Liver (tissue), 9 donors: ENCODE data around the gene PRMT7. TPM values are rescaled to one million over a fixed set of nuclear protein-coding genes. Genes with fewer than 3 reads are reported as not detected.

ENCODE experiments used
- DNase-seq: peaks from one replicate; pipeline ENCODE4 v3.0.0-alpha.2; 2017; ENCODE audit warnings: low spot score
- H3K27ac ChIP-seq, 2 donors: one replicate each; pipeline ENCODE4 v1.7.0; 2013; ENCODE audit warnings: inconsistent platforms in 2 of 2, low read length in 2 of 2, control low read depth in 1 of 2, low read depth in 1 of 2, mild to moderate bottlenecking in 1 of 2
- H3K27me3 ChIP-seq, 4 donors: one replicate each; pipeline versions ENCODE4 v1.6.1 to v1.7.0; 2013; ENCODE audit warnings: low read length in 3 of 4, inconsistent platforms in 1 of 4, mild to moderate bottlenecking in 1 of 4, moderate library complexity in 1 of 4; ENCODE audit not compliant: control insufficient read depth in 4 of 4, insufficient read depth in 4 of 4
- H3K36me3 ChIP-seq, 4 donors: one replicate each; pipeline versions ENCODE4 v1.6.1 to v1.7.0; 2013; ENCODE audit warnings: low read length in 3 of 4, mild to moderate bottlenecking in 3 of 4, low read depth in 1 of 4, moderate library complexity in 1 of 4; ENCODE audit not compliant: control insufficient read depth in 4 of 4, insufficient read depth in 3 of 4
- H3K4me1 ChIP-seq, 4 donors: one replicate each; pipeline versions ENCODE4 v1.6.1 to v1.7.0; 2013; ENCODE audit warnings: low read length in 3 of 4, mild to moderate bottlenecking in 3 of 4, moderate library complexity in 1 of 4; ENCODE audit not compliant: control insufficient read depth in 4 of 4, insufficient read depth in 4 of 4
- H3K4me3 ChIP-seq, 3 donors: one replicate each; pipeline versions ENCODE4 v1.6.1 to v1.7.0; 2013; ENCODE audit warnings: low read length in 3 of 3, control low read depth in 1 of 3, low read depth in 1 of 3, mild to moderate bottlenecking in 1 of 3
- H3K9ac ChIP-seq, 2 donors: one replicate each; pipeline ENCODE4 v1.7.0; 2013; ENCODE audit warnings: low read length in 2 of 2, mild to moderate bottlenecking in 2 of 2, moderate library complexity in 2 of 2, control low read depth in 1 of 2, low read depth in 1 of 2
- H3K9me3 ChIP-seq, 4 donors: one replicate each; pipeline versions ENCODE4 v1.6.1 to v1.7.0; 2013; ENCODE audit warnings: low read length in 3 of 4; ENCODE audit not compliant: control insufficient read depth in 4 of 4
- ATF3 ChIP-seq: IDR thresholded peaks from 2 replicates; pipeline ENCODE4 v1.6.1; 2016; ENCODE audit warnings: antibody characterized with exemption
- CTCF ChIP-seq: fragments of 150-350 bp; IDR thresholded peaks from 2 replicates; pipeline ENCODE4 v1.5.1; 2017; ENCODE audit warnings: improper control_type of control experiment, low read depth, low read length; ENCODE audit not compliant: missing input control
- FOXA2 ChIP-seq: IDR thresholded peaks from 2 replicates; pipeline ENCODE4 v1.6.1; 2016; ENCODE audit warnings: antibody characterized with exemption
- GABPA ChIP-seq, 2 donors: IDR thresholded peaks in 1 of 2; conservative IDR thresholded peaks in 1 of 2; 2 replicates each; pipeline ENCODE4 v1.6.1; 2016; ENCODE audit warnings: antibody characterized with exemption in 2 of 2, mild to moderate bottlenecking in 1 of 2, moderate library complexity in 1 of 2
- HNF4A ChIP-seq, 2 donors: conservative IDR thresholded peaks; 2 replicates each; pipeline ENCODE4 v1.6.1; 2016; ENCODE audit warnings: antibody characterized with exemption in 2 of 2, mild to moderate bottlenecking in 2 of 2
- HNF4G ChIP-seq: IDR thresholded peaks from 2 replicates; pipeline ENCODE4 v1.6.1; 2016; ENCODE audit warnings: antibody characterized with exemption
- JUND ChIP-seq, 2 donors: IDR thresholded peaks; 2 replicates each; pipeline ENCODE4 v1.6.1; 2016; ENCODE audit warnings: antibody characterized with exemption in 2 of 2
- MAX ChIP-seq: IDR thresholded peaks from 2 replicates; pipeline ENCODE4 v1.6.1; 2016; ENCODE audit warnings: antibody characterized with exemption
- NR2F2 ChIP-seq: IDR thresholded peaks from 2 replicates; pipeline ENCODE4 v1.6.1; 2016; ENCODE audit warnings: antibody characterized with exemption
- RAD21 ChIP-seq, 2 donors: IDR thresholded peaks; 2 replicates each; pipeline ENCODE4 v1.6.1; 2016; ENCODE audit warnings: antibody characterized with exemption in 2 of 2, mild to moderate bottlenecking in 2 of 2
- REST ChIP-seq: IDR thresholded peaks from 2 replicates; pipeline ENCODE4 v1.6.1; 2016; ENCODE audit warnings: antibody characterized with exemption, mild to moderate bottlenecking
- RXRA ChIP-seq, 2 donors: IDR thresholded peaks; 2 replicates each; pipeline ENCODE4 v1.6.1; 2017 to 2018; ENCODE audit warnings: antibody characterized with exemption in 2 of 2, mild to moderate bottlenecking in 1 of 2
- SP1 ChIP-seq: IDR thresholded peaks from 2 replicates; pipeline ENCODE4 v1.6.1; 2018; ENCODE audit warnings: antibody characterized with exemption, mild to moderate bottlenecking
- TAF1 ChIP-seq: conservative IDR thresholded peaks from 2 replicates; pipeline ENCODE4 v1.6.1; 2016; ENCODE audit warnings: antibody characterized with exemption, mild to moderate bottlenecking
- YY1 ChIP-seq: IDR thresholded peaks from 2 replicates; pipeline ENCODE4 v1.6.1; 2016; ENCODE audit warnings: antibody characterized with exemption, mild to moderate bottlenecking
- ZBTB33 ChIP-seq: IDR thresholded peaks from 2 replicates; pipeline ENCODE4 v1.6.1; 2016; ENCODE audit warnings: antibody characterized with exemption
- WGBS: extraction: QIAGEN DNeasy Blood & Tissue Kit; methylation state at CpG from one replicate; pipeline ENCODE4 v1.1.7; 2013; 5-methylcytosine and 5-hydroxymethylcytosine counted together
- polyA plus RNA-seq, 2 donors: library from polyadenylated mRNA; stranded (reverse) in 1 of 2; unstranded in 1 of 2; fragments of 200-250 nt in 1 of 2; fragments of >200 nt in 1 of 2; fragmentation: Nextera tagmentation in 1 of 2; extraction: Ambion mirVana in 1 of 2; gene quantifications; one replicate each; pipeline versions ENCODE4 v1.2.1 to v1.2.3, GENCODE V29; 2013 to 2015
- total RNA-seq, 2 donors: library from RNA; depleted of rRNA; stranded (reverse); fragments of >200 nt; gene quantifications; one replicate each; pipeline ENCODE4 v1.2.3, GENCODE V29; 2014
- donor health status: healthy.
- donor health status: healthy.
- donor health status: healthy.
- donor health status: healthy.
- donor health status: healthy.

The PRMT7 gene
- total and polyA plus RNA-seq, 4 donors, result 10.7 to 31.5 (median 17.5) TPM

- DNase-seq, result no peak
- Histone ChIP-seq H3K4me1 (peaks cover 0 to 6% (median 4%) of the 10 kb centered on the region in 4 donors), H3K27ac (no peak overlapping the region), H3K9me3 (no peaks in the 10 kb centered on the region), H3K36me3 (no peaks in the 10 kb centered on the region), H3K27me3 (no peaks in the 10 kb centered on the region), H3K9ac (no peak overlapping the region), H3K4me3 (no peak overlapping the region)
- 96% methylated on average over 40 of the region's 40 CpGs for WGBS
- TF ChIP-seq YY1 (no peak), REST (no peak), GABPA (IDR thresholded peaks at IDR 0.05 in 1 of 2, conservative IDR thresholded peaks at IDR 0.05 in 1 of 2) (no peak), HNF4A (conservative IDR thresholded peaks at IDR 0.05) (no peak)
Observed at GRCh38 chr16:68371706-68372380, 61.0 kb downstream of the PRMT7 start.

DNA sequence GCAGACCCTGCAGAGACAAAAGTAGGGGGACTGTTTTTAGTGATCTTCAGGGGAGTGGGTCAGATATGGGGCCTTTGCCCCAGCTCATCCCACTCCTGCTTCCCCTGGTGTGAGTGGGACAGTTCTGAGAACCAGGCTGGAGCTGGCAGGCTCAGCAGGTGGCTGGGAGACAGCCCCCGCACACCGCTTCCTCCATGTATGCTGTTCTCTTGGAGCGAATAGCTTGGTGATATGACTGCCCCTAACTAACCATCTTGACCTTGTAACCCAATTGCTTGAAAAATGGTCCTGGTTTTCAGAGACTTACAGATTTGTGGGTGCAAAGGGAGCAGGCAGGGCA lies 61.5 kb downstream of the PRMT7 start:
- Histone ChIP-seq H3K27ac (no peak overlapping the region), H3K27me3 (no peaks in the 10 kb centered on the region), H3K9me3 (no peaks in the 10 kb centered on the region), H3K4me3 (no peak overlapping the region), H3K36me3 (no peaks in the 10 kb centered on the region), H3K4me1 (peaks cover 0 to 6% (median 1%) of the 10 kb centered on the region in 4 donors), H3K9ac (no peak overlapping the region)
- DNase-seq, result no peak
- TF ChIP-seq NR2F2 (no peak), HNF4G (no peak), GABPA (IDR thresholded peaks at IDR 0.05 in 1 of 2, conservative IDR thresholded peaks at IDR 0.05 in 1 of 2) (no peak), MAX (no peak), SP1 (no peak), RAD21 (IDR thresholded peaks at IDR 0.05) (no peak), CTCF (no peak), JUND (IDR thresholded peaks at IDR 0.05) (no peak), HNF4A (conservative IDR thresholded peaks at IDR 0.05) (no peak)
- WGBS, result 95% methylated on average over 3 of the region's 3 CpGs

GRCh38 chr16:68372806-68373205 lies 62.0 kb downstream of the PRMT7 start:
- Histone ChIP-seq H3K9me3 (no peaks in the 10 kb centered on the region), H3K9ac (no peak overlapping the region), H3K36me3 (no peaks in the 10 kb centered on the region), H3K27me3 (no peaks in the 10 kb centered on the region), H3K4me1 (peaks cover 0 to 2% (median 0%) of the 10 kb centered on the region in 4 donors), H3K4me3 (no peak overlapping the region), H3K27ac (no peak overlapping the region)
- WGBS, result 93% methylated on average over 8 of the region's 8 CpGs
- DNase-seq, result no peak
- no peak for TF ChIP-seq ZBTB33
- no peak for TF ChIP-seq FOXA2
- TF ChIP-seq HNF4A (conservative IDR thresholded peaks at IDR 0.05), result no peak
- TF ChIP-seq ATF3, result no peak
- no peak for TF ChIP-seq RXRA (IDR thresholded peaks at IDR 0.05)
- no peak for TF ChIP-seq TAF1
- no peak for TF ChIP-seq REST
